HG03139 (cell line): ENCODE measurements around the gene UMAD1.

Source experiments
- ATAC-seq: cut with Tn5 transposase; IDR thresholded peaks from one replicate; pipeline ENCODE4 v1.9.1; 2021; ENCODE audit not compliant: unreplicated experiment

Gene UMAD1

GRCh38 chr7:7761974-7762779 is 121.6 kb downstream of the UMAD1 start:
- peak; percentile 45 for ATAC-seq

- no peak for ATAC-seq
These were observed 124.2 kb downstream of the UMAD1 start for GRCh38 chr7:7764520-7765396.

- peak; percentile 68 for ATAC-seq
These were observed 124.9 kb downstream of the UMAD1 start for GRCh38 chr7:7765422-7765821.

- no peak for ATAC-seq
These were observed 126.1 kb downstream of the UMAD1 start for GRCh38 chr7:7766671-7767070.

GRCh38 chr7:7768977-7769709 is 128.6 kb downstream of the UMAD1 start:
- ATAC-seq = no peak

- ATAC-seq = no peak
These were observed 129.4 kb downstream of the UMAD1 start for GRCh38 chr7:7769710-7770627.

GRCh38 chr7:7771452-7771851 is 130.9 kb downstream of the UMAD1 start:
- ATAC-seq = no peak

GRCh38 chr7:7772397-7772821 is 131.9 kb downstream of the UMAD1 start:
- ATAC-seq = peak; percentile 49

GRCh38 chr7:7773334-7774309 is 133.1 kb downstream of the UMAD1 start:
- no peak for ATAC-seq

- ATAC-seq = no peak
These were observed 139.3 kb downstream of the UMAD1 start for GRCh38 chr7:7779888-7780287.

GRCh38 chr7:7783001-7783400 is 142.4 kb downstream of the UMAD1 start:
- no peak for ATAC-seq

- ATAC-seq = no peak
These were observed 144.9 kb downstream of the UMAD1 start for GRCh38 chr7:7785344-7785973.

GRCh38 chr7:7786595-7786994 is 146.0 kb downstream of the UMAD1 start:
- no peak for ATAC-seq

- ATAC-seq = peak; percentile 80
These were observed 149.0 kb downstream of the UMAD1 start for GRCh38 chr7:7789551-7789988.

GRCh38 chr7:7790041-7790741 is 149.6 kb downstream of the UMAD1 start:
- ATAC-seq = no peak

GRCh38 chr7:7791523-7791922 is 151.0 kb downstream of the UMAD1 start:
- ATAC-seq = no peak

GRCh38 chr7:7792056-7792455 is 151.5 kb downstream of the UMAD1 start:
- ATAC-seq = no peak

- ATAC-seq = no peak
These were observed 152.7 kb downstream of the UMAD1 start for GRCh38 chr7:7793249-7793648.
